ENCODE measurements around the gene PRPS2.
A peak's percentile ranks its signal among the peaks of the same experiment; 100 is the strongest.

Gene PRPS2

GRCh38 chrX:12791257-12792228, at the start of gene PRPS2:
TSS of gene PRPS2 (plus strand) at chrX:12791412. CDS start at chrX:12791498, 86 bp downstream.
- Histone ChIP-seq H3K27me3 (ENCODE audit: control insufficient read depth, insufficient read depth, low read length) (peaks cover 21% of the 10 kb centered on the region), H3K36me3 (ENCODE audit: control insufficient read depth, insufficient read depth, low read length) (no peaks in the 10 kb centered on the region), H3K9ac (ENCODE audit: low read depth, low read length) (peak within 1 kb of the TSS; percentile 78), H3K4me1 (ENCODE audit: control insufficient read depth, insufficient read depth, low read length) (no peaks in the 10 kb centered on the region), H3K4me3 (ENCODE audit: low read depth, low read length) (peak within 1 kb of the TSS; percentile 69), H3K9me3 (ENCODE audit: control insufficient read depth, insufficient read depth, low read length) (no peaks in the 10 kb centered on the region)

GRCh38 chrX:12741416-12741815, 49.8 kb upstream of the PRPS2 start:
- Histone ChIP-seq H3K4me3 (ENCODE audit: low read depth, low read length) (no peak overlapping the region), H3K36me3 (ENCODE audit: control insufficient read depth, insufficient read depth, low read length) (no peaks in the 10 kb centered on the region), H3K9me3 (ENCODE audit: control insufficient read depth, insufficient read depth, low read length) (no peaks in the 10 kb centered on the region), H3K27me3 (ENCODE audit: control insufficient read depth, insufficient read depth, low read length) (no peaks in the 10 kb centered on the region), H3K9ac (ENCODE audit: low read depth, low read length) (no peak overlapping the region), H3K4me1 (ENCODE audit: control insufficient read depth, insufficient read depth, low read length) (peaks cover 5% of the 10 kb centered on the region)

- Histone ChIP-seq H3K36me3 (ENCODE audit: control insufficient read depth, insufficient read depth, low read length) (no peaks in the 10 kb centered on the region), H3K4me1 (ENCODE audit: control insufficient read depth, insufficient read depth, low read length) (peaks cover 5% of the 10 kb centered on the region), H3K27me3 (ENCODE audit: control insufficient read depth, insufficient read depth, low read length) (no peaks in the 10 kb centered on the region), H3K9ac (ENCODE audit: low read depth, low read length) (no peak overlapping the region), H3K9me3 (ENCODE audit: control insufficient read depth, insufficient read depth, low read length) (no peaks in the 10 kb centered on the region), H3K4me3 (ENCODE audit: low read depth, low read length) (no peak overlapping the region)
Observed at GRCh38 chrX:12747433-12747832, 43.8 kb upstream of the PRPS2 start.

GRCh38 chrX:12751887-12752286, 39.3 kb upstream of the PRPS2 start:
- no peaks in the 10 kb centered on the region for H3K4me1 ChIP-seq (ENCODE audit: control insufficient read depth, insufficient read depth, low read length)
- H3K36me3 ChIP-seq (ENCODE audit: control insufficient read depth, insufficient read depth, low read length) = no peaks in the 10 kb centered on the region
- H3K9me3 ChIP-seq (ENCODE audit: control insufficient read depth, insufficient read depth, low read length) = no peaks in the 10 kb centered on the region
- H3K27me3 ChIP-seq (ENCODE audit: control insufficient read depth, insufficient read depth, low read length) = no peaks in the 10 kb centered on the region
- no peak overlapping the region for H3K4me3 ChIP-seq (ENCODE audit: low read depth, low read length)
- H3K9ac ChIP-seq (ENCODE audit: low read depth, low read length) = no peak overlapping the region

- H3K4me3 ChIP-seq (ENCODE audit: low read depth, low read length) = no peak overlapping the region
- no peak overlapping the region for H3K9ac ChIP-seq (ENCODE audit: low read depth, low read length)
- H3K9me3 ChIP-seq (ENCODE audit: control insufficient read depth, insufficient read depth, low read length) = no peaks in the 10 kb centered on the region
- H3K36me3 ChIP-seq (ENCODE audit: control insufficient read depth, insufficient read depth, low read length) = no peaks in the 10 kb centered on the region
- no peaks in the 10 kb centered on the region for H3K4me1 ChIP-seq (ENCODE audit: control insufficient read depth, insufficient read depth, low read length)
- H3K27me3 ChIP-seq (ENCODE audit: control insufficient read depth, insufficient read depth, low read length) = no peaks in the 10 kb centered on the region
Observed at GRCh38 chrX:12753366-12753765, 37.8 kb upstream of the PRPS2 start.

- Histone ChIP-seq H3K4me1 (ENCODE audit: control insufficient read depth, insufficient read depth, low read length) (no peaks in the 10 kb centered on the region), H3K27me3 (ENCODE audit: control insufficient read depth, insufficient read depth, low read length) (no peaks in the 10 kb centered on the region), H3K36me3 (ENCODE audit: control insufficient read depth, insufficient read depth, low read length) (no peaks in the 10 kb centered on the region), H3K9ac (ENCODE audit: low read depth, low read length) (no peak overlapping the region), H3K4me3 (ENCODE audit: low read depth, low read length) (no peak overlapping the region), H3K9me3 (ENCODE audit: control insufficient read depth, insufficient read depth, low read length) (no peaks in the 10 kb centered on the region)
Observed at GRCh38 chrX:12758291-12758690, 32.9 kb upstream of the PRPS2 start.

GRCh38 chrX:12767856-12768255, 23.4 kb upstream of the PRPS2 start:
- no peaks in the 10 kb centered on the region for H3K9me3 ChIP-seq (ENCODE audit: control insufficient read depth, insufficient read depth, low read length)
- no peak overlapping the region for H3K9ac ChIP-seq (ENCODE audit: low read depth, low read length)
- H3K4me3 ChIP-seq (ENCODE audit: low read depth, low read length) = no peak overlapping the region
- peaks cover 8% of the 10 kb centered on the region for H3K27me3 ChIP-seq (ENCODE audit: control insufficient read depth, insufficient read depth, low read length)
- H3K36me3 ChIP-seq (ENCODE audit: control insufficient read depth, insufficient read depth, low read length) = no peaks in the 10 kb centered on the region
- no peaks in the 10 kb centered on the region for H3K4me1 ChIP-seq (ENCODE audit: control insufficient read depth, insufficient read depth, low read length)

GRCh38 chrX:12768491-12768890, 22.7 kb upstream of the PRPS2 start:
- Histone ChIP-seq H3K36me3 (ENCODE audit: control insufficient read depth, insufficient read depth, low read length) (no peaks in the 10 kb centered on the region), H3K9me3 (ENCODE audit: control insufficient read depth, insufficient read depth, low read length) (no peaks in the 10 kb centered on the region), H3K27me3 (ENCODE audit: control insufficient read depth, insufficient read depth, low read length) (peaks cover 8% of the 10 kb centered on the region), H3K4me3 (ENCODE audit: low read depth, low read length) (no peak overlapping the region), H3K4me1 (ENCODE audit: control insufficient read depth, insufficient read depth, low read length) (no peaks in the 10 kb centered on the region), H3K9ac (ENCODE audit: low read depth, low read length) (no peak overlapping the region)

- H3K36me3 ChIP-seq (ENCODE audit: control insufficient read depth, insufficient read depth, low read length) = no peaks in the 10 kb centered on the region
- no peaks in the 10 kb centered on the region for H3K9me3 ChIP-seq (ENCODE audit: control insufficient read depth, insufficient read depth, low read length)
- H3K27me3 ChIP-seq (ENCODE audit: control insufficient read depth, insufficient read depth, low read length) = peaks cover 8% of the 10 kb centered on the region
- H3K4me3 ChIP-seq (ENCODE audit: low read depth, low read length) = no peak overlapping the region
- H3K9ac ChIP-seq (ENCODE audit: low read depth, low read length) = no peak overlapping the region
- H3K4me1 ChIP-seq (ENCODE audit: control insufficient read depth, insufficient read depth, low read length) = no peaks in the 10 kb centered on the region
Observed at GRCh38 chrX:12770440-12770839, 20.8 kb upstream of the PRPS2 start.

GRCh38 chrX:12771445-12772069, 19.7 kb upstream of the PRPS2 start:
- H3K27me3 ChIP-seq (ENCODE audit: control insufficient read depth, insufficient read depth, low read length) = peaks cover 8% of the 10 kb centered on the region

GRCh38 chrX:12777670-12778069, 13.5 kb upstream of the PRPS2 start:
- Histone ChIP-seq H3K9ac (ENCODE audit: low read depth, low read length) (no peak overlapping the region), H3K27me3 (ENCODE audit: control insufficient read depth, insufficient read depth, low read length) (no peaks in the 10 kb centered on the region), H3K4me3 (ENCODE audit: low read depth, low read length) (no peak overlapping the region), H3K4me1 (ENCODE audit: control insufficient read depth, insufficient read depth, low read length) (no peaks in the 10 kb centered on the region), H3K9me3 (ENCODE audit: control insufficient read depth, insufficient read depth, low read length) (no peaks in the 10 kb centered on the region), H3K36me3 (ENCODE audit: control insufficient read depth, insufficient read depth, low read length) (no peaks in the 10 kb centered on the region)

More at GRCh38 chrX:12771445-12772069, 19.7 kb upstream of the PRPS2 start:
- H3K4me3 ChIP-seq (ENCODE audit: low read depth, low read length) = peak overlapping the region; percentile 20
- no peak overlapping the region for H3K9ac ChIP-seq (ENCODE audit: low read depth, low read length)
- H3K36me3 ChIP-seq (ENCODE audit: control insufficient read depth, insufficient read depth, low read length) = no peaks in the 10 kb centered on the region
- H3K9me3 ChIP-seq (ENCODE audit: control insufficient read depth, insufficient read depth, low read length) = no peaks in the 10 kb centered on the region
- H3K4me1 ChIP-seq (ENCODE audit: control insufficient read depth, insufficient read depth, low read length) = no peaks in the 10 kb centered on the region

- Histone ChIP-seq H3K9ac (ENCODE audit: low read depth, low read length) (no peak overlapping the region), H3K4me1 (ENCODE audit: control insufficient read depth, insufficient read depth, low read length) (no peaks in the 10 kb centered on the region), H3K27me3 (ENCODE audit: control insufficient read depth, insufficient read depth, low read length) (no peaks in the 10 kb centered on the region), H3K4me3 (ENCODE audit: low read depth, low read length) (no peak overlapping the region), H3K36me3 (ENCODE audit: control insufficient read depth, insufficient read depth, low read length) (no peaks in the 10 kb centered on the region), H3K9me3 (ENCODE audit: control insufficient read depth, insufficient read depth, low read length) (no peaks in the 10 kb centered on the region)
Observed at GRCh38 chrX:12779534-12779933, 11.7 kb upstream of the PRPS2 start.
